Testis (tissue), 2 donors: Measurements from ENCODE around the gene OR52H1.

ENCODE experiments used
- CTCF ChIP-seq, 3 experiments: fragments of 450-650 bp in 2 of 3; fragments of 200-600 bp in 1 of 3; sonication (generic) in 1 of 3; IDR thresholded peaks; one replicate each; pipeline ENCODE4 v1.5.1; 2016 to 2019; ENCODE audit warnings: antibody characterized with exemption in 3 of 3, mild to moderate bottlenecking in 2 of 3, moderate library complexity in 1 of 3
- POLR2A ChIP-seq: fragments of 450-650 bp; IDR thresholded peaks from one replicate; pipeline ENCODE4 v1.6.1; 2017; ENCODE audit warnings: antibody characterized with exemption, mild to moderate bottlenecking, moderate library complexity

- no peak for TF ChIP-seq CTCF (IDR thresholded peaks at IDR 0.05)
- TF ChIP-seq POLR2A: no peak
Observed at GRCh38 chr11:5580577-5580976, 32.2 kb upstream of the OR52H1 start, which contains the start of gene OR52B6.
